Mammary epithelial cell (primary cell): Measurements from ENCODE around the gene SOX1.

Experiments
- EZH2 ChIP-seq: IDR thresholded peaks from 2 replicates; pipeline ENCODE4 v1.6.1; 2012; ENCODE audit warnings: low read length, inconsistent platforms, borderline replicate concordance
- TF ChIP-seq, protein P1 (sequence below), 2 donors: IDR thresholded peaks in 1 of 2; conservative IDR thresholded peaks in 1 of 2; 2 replicates each; pipeline ENCODE4 v1.5.1; 2011 to 2012; ENCODE audit warnings: inconsistent platforms in 2 of 2, low read length in 2 of 2, mild to moderate bottlenecking in 2 of 2, control low read depth in 1 of 2, low read depth in 1 of 2; ENCODE audit not compliant: insufficient read depth in 1 of 2; ENCODE audit errors: extremely low read depth in 1 of 2

DNA sequence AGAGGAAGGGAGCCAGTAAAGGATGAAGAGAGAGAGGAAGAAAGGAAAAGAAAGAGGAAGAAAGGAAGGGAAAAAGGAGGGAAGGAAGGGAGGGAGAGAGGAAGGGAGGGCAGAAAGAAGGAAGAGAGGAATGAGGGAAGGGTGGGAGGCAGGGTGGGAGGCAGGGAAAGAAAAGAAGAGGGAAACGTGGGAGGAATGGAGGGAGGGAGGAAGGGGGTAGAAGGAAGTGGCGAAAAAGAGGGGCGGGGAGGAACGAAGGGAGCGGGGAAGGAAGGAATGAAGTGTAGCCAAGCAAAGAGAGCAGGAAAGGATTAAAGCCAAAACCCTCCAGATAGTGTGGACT lies 53.1 kb downstream of the SOX1 start:
- TF ChIP-seq, protein P1, sequence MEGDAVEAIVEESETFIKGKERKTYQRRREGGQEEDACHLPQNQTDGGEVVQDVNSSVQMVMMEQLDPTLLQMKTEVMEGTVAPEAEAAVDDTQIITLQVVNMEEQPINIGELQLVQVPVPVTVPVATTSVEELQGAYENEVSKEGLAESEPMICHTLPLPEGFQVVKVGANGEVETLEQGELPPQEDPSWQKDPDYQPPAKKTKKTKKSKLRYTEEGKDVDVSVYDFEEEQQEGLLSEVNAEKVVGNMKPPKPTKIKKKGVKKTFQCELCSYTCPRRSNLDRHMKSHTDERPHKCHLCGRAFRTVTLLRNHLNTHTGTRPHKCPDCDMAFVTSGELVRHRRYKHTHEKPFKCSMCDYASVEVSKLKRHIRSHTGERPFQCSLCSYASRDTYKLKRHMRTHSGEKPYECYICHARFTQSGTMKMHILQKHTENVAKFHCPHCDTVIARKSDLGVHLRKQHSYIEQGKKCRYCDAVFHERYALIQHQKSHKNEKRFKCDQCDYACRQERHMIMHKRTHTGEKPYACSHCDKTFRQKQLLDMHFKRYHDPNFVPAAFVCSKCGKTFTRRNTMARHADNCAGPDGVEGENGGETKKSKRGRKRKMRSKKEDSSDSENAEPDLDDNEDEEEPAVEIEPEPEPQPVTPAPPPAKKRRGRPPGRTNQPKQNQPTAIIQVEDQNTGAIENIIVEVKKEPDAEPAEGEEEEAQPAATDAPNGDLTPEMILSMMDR (conservative IDR thresholded peaks at IDR 0.05 in 1 of 2, IDR thresholded peaks at IDR 0.05 in 1 of 2; ENCODE audit: extremely low read depth in 1 of 2, insufficient read depth in 1 of 2, low read depth in 1 of 2, low read length in 2 of 2): no peak
- no peak for TF ChIP-seq EZH2
